ENCODE measurements around the gene LRRC8C. TPM values are rescaled to one million over a fixed set of nuclear protein-coding genes. Genes with fewer than 3 reads are reported as not detected.
"Not testable (repeated sequence)": the region's sequence is repeated elsewhere in the genome, so short reads cannot be mapped to it uniquely, and the experiment has no call there.

Gene LRRC8C
- 10 to 100 TPM; 10.5 to 11.9 TPM for total RNA-seq
- long read RNA-seq, donor 1, full-length matches to known transcripts = 3 of 4 reads
- long read RNA-seq, donor 1, partial matches to known transcripts = 1 of 4 reads
- long read RNA-seq, donor 1, other reads (novel, unspliced or antisense) = 0 of 4 reads
- long read RNA-seq, donor 2, full-length matches to known transcripts = 2 of 6 reads
- long read RNA-seq, donor 2, partial matches to known transcripts = 4 of 6 reads
- long read RNA-seq, donor 2, other reads (novel, unspliced or antisense) = 0 of 6 reads

- DNase-seq (ENCODE audit: low spot score) = peak; percentile 95
- intact Hi-C loops (cut with DNase I) = loop anchor here (2.0 to 10.0 kb wide), 2 partner anchors 130 to 1362 kb away; no protein-coding TSS in a partner anchor
Measured at GRCh38 chr1:89632657-89633247, at the start of gene LRRC8C. Gene LRRC8C, plus strand, starts transcription at chr1:89633120. Its CDS starts 53,354 bp downstream, at chr1:89686474.

GRCh38 chr1:89584211-89584610 is 48.7 kb upstream of the LRRC8C start:
- intact Hi-C loops (cut with DNase I) = no loop called here

GRCh38 chr1:89584781-89585180 is 48.1 kb upstream of the LRRC8C start:
- intact Hi-C loops (cut with DNase I) = no loop called here
- DNase-seq (ENCODE audit: low spot score) = no peak

More at GRCh38 chr1:89584211-89584610, 48.7 kb upstream of the LRRC8C start:
- no peak for DNase-seq (ENCODE audit: low spot score)

- intact Hi-C loops (cut with DNase I) = no loop called here
Measured at GRCh38 chr1:89587729-89588161, 45.2 kb upstream of the LRRC8C start.

GRCh38 chr1:89588480-89588879 is 44.4 kb upstream of the LRRC8C start:
- no peak for DNase-seq (ENCODE audit: low spot score)
- intact Hi-C loops (cut with DNase I) = no loop called here

More at GRCh38 chr1:89587729-89588161, 45.2 kb upstream of the LRRC8C start:
- DNase-seq (ENCODE audit: low spot score) = no peak

GRCh38 chr1:89589515-89589914 is 43.4 kb upstream of the LRRC8C start:
- DNase-seq (ENCODE audit: low spot score) = no peak
- intact Hi-C loops (cut with DNase I) = no loop called here

- DNase-seq (ENCODE audit: low spot score) = no peak
- intact Hi-C loops (cut with DNase I) = no loop called here
Measured at GRCh38 chr1:89590341-89591080, 42.4 kb upstream of the LRRC8C start.

- intact Hi-C loops (cut with DNase I); DNase-seq (ENCODE audit: low spot score): not testable (repeated sequence)
Measured at GRCh38 chr1:89592861-89593302, 40.0 kb upstream of the LRRC8C start.

GRCh38 chr1:89594096-89594740 is 38.7 kb upstream of the LRRC8C start:
- DNase-seq (ENCODE audit: low spot score) = no peak
- intact Hi-C loops (cut with DNase I) = no loop called here

GRCh38 chr1:89596698-89597097 is 36.2 kb upstream of the LRRC8C start:
- no peak for DNase-seq (ENCODE audit: low spot score)
- intact Hi-C loops (cut with DNase I) = loop anchor here in 1 of 2 donors (5.0 kb wide), 1 partner anchor 114 kb away; no protein-coding TSS in a partner anchor

GRCh38 chr1:89598450-89599331 is 34.2 kb upstream of the LRRC8C start:
- no peak for DNase-seq (ENCODE audit: low spot score)
- intact Hi-C loops (cut with DNase I) = loop anchor here in 1 of 2 donors (5.0 kb wide), 1 partner anchor 116 kb away; no protein-coding TSS in a partner anchor

GRCh38 chr1:89599332-89599630 is 33.6 kb upstream of the LRRC8C start:
- intact Hi-C loops (cut with DNase I) = loop anchor here in 1 of 2 donors (5.0 kb wide), 1 partner anchor 117 kb away; no protein-coding TSS in a partner anchor
- DNase-seq (ENCODE audit: low spot score) = no peak

- no peak for DNase-seq (ENCODE audit: low spot score)
- intact Hi-C loops (cut with DNase I) = no loop called here
Measured at GRCh38 chr1:89600451-89601224, 32.3 kb upstream of the LRRC8C start.

- intact Hi-C loops (cut with DNase I) = no loop called here
- no peak for DNase-seq (ENCODE audit: low spot score)
Measured at GRCh38 chr1:89602871-89603404, 30.0 kb upstream of the LRRC8C start.

- no peak for DNase-seq (ENCODE audit: low spot score)
- intact Hi-C loops (cut with DNase I) = no loop called here
Measured at GRCh38 chr1:89603651-89604413, 29.1 kb upstream of the LRRC8C start.

- intact Hi-C loops (cut with DNase I) = no loop called here
- DNase-seq (ENCODE audit: low spot score) = no peak
Measured at GRCh38 chr1:89604414-89604735, 28.5 kb upstream of the LRRC8C start.

- intact Hi-C loops (cut with DNase I) = no loop called here
- DNase-seq (ENCODE audit: low spot score) = no peak
Measured at GRCh38 chr1:89605692-89606091, 27.2 kb upstream of the LRRC8C start.
